PC-9 (cell line): ENCODE results near the gene NDUFA7. TPM values are rescaled to one million over a fixed set of nuclear protein-coding genes. Genes with fewer than 3 reads are reported as not detected.

ENCODE experiments used
- BruUV-seq: library from RNA; stranded (reverse); fragments of 400-500 nt; replicated peaks from 2 replicates; lab custom pipeline; 2021; lab: Mats Ljungman, UMichigan
- CTCF ChIA-PET: fragments of 300-600 bp; sonication (Branson Sonifier 250); formaldehyde crosslinking; loops from one replicate; lab custom pipeline; 2022; ENCODE audit warnings: antibody characterized with exemption; lab: Charles Lee
- POLR2A ChIA-PET: fragments of 300-600 bp; sonication (Branson Sonifier 250); formaldehyde crosslinking; loops from one replicate; lab custom pipeline; 2022; ENCODE audit warnings: antibody characterized with exemption; ENCODE audit not compliant: unreplicated experiment; lab: Charles Lee
- DNase-seq, 2 experiments: peaks; one replicate each; pipeline versions ENCODE4 v3.0.0 to v3.0.0-alpha.2; 2015 to 2022; ENCODE audit warnings: mixed read lengths in 1 of 2
- H2AFZ ChIP-seq: fragments of 200-600 bp; sonication (generic); 2 replicates; pipeline ENCODE4 v1.8.1; 2017; ENCODE audit warnings: antibody characterized with exemption
- H3F3A ChIP-seq: fragments of 200-600 bp; sonication (generic); 2 replicates; pipeline ENCODE4 v1.8.1; 2017; ENCODE audit warnings: antibody characterized with exemption, mild to moderate bottlenecking, low read depth; ENCODE audit not compliant: insufficient read depth
- H3K27ac ChIP-seq: fragments of 200-600 bp; sonication (generic); 2 replicates; pipeline ENCODE4 v1.6.1; 2016; ENCODE audit warnings: mixed run types
- H3K27me3 ChIP-seq: fragments of 200-600 bp; sonication (generic); 2 replicates; pipeline ENCODE4 v1.6.1; 2016; ENCODE audit warnings: low read depth, mixed run types; ENCODE audit not compliant: insufficient read depth
- H3K36me3 ChIP-seq: fragments of 200-600 bp; sonication (generic); 2 replicates; pipeline ENCODE4 v1.6.1; 2016; ENCODE audit warnings: low read depth, mixed run types
- H3K4me1 ChIP-seq: fragments of 200-600 bp; sonication (generic); replicated peaks from 2 replicates; pipeline ENCODE4 v1.6.1; 2016; ENCODE audit warnings: mixed run types; ENCODE audit not compliant: insufficient read depth
- H3K4me2 ChIP-seq: fragments of 200-600 bp; sonication (generic); 2 replicates; pipeline ENCODE4 v1.6.1; 2017; ENCODE audit warnings: mixed run types
- H3K4me3 ChIP-seq: fragments of 200-600 bp; sonication (generic); 2 replicates; pipeline ENCODE4 v1.6.1; 2016; ENCODE audit warnings: mixed run types
- H3K79me2 ChIP-seq: fragments of 200-600 bp; sonication (generic); 2 replicates; pipeline ENCODE4 v1.6.1; 2017; ENCODE audit warnings: low read depth, mixed run types
- H3K9me2 ChIP-seq: fragments of 200-600 bp; sonication (generic); 2 replicates; pipeline ENCODE4 v1.8.1; 2017; ENCODE audit warnings: mild to moderate bottlenecking; ENCODE audit not compliant: insufficient read depth
- H3K9me3 ChIP-seq: fragments of 200-600 bp; sonication (generic); 2 replicates; pipeline ENCODE4 v1.8.1; 2016; ENCODE audit warnings: low read depth; ENCODE audit not compliant: insufficient read depth
- H4K20me1 ChIP-seq: fragments of 200-600 bp; sonication (generic); 2 replicates; pipeline ENCODE4 v1.8.1; 2017; ENCODE audit not compliant: insufficient read depth
- CTCF ChIP-seq: fragments of 200-600 bp; sonication (generic); conservative IDR thresholded peaks from 2 replicates; pipeline ENCODE4 v1.6.1; 2017; ENCODE audit warnings: mixed run types, antibody characterized with exemption, mild to moderate bottlenecking, moderate library complexity
- EZH2 ChIP-seq: fragments of 200-600 bp; sonication (generic); IDR thresholded peaks from 2 replicates; pipeline ENCODE4 v1.8.0; 2017; ENCODE audit warnings: antibody characterized with exemption, low read depth
- intact Hi-C: fragments of 100-400 bp; cut with micrococcal nuclease; formaldehyde crosslinking; loops from one replicate; pipeline ENCODE4 v1.10.0; 2022; ENCODE audit not compliant: unreplicated experiment
- total RNA-seq: library from RNA; stranded (reverse); gene quantifications from 2 replicates; pipeline ENCODE4 v1.2.3, GENCODE V29; 2021

The NDUFA7 gene
- total RNA-seq, 1 experiment from 2014 or later = 61.7 TPM

- Histone ChIP-seq H3K4me1 (peaks cover 44% of the 10 kb centered on the region), H3K9me3 (no peaks in the 10 kb centered on the region), H3K4me2 (no peak overlapping the region), H3K27ac (0 out of 2 replicates have a peak overlapping the region, but pooled peaks have one; percentile 13), H4K20me1 (no peaks in the 10 kb centered on the region), H3K9me2 (no peaks in the 10 kb centered on the region), H2AFZ (no peak overlapping the region), H3K27me3 (no peaks in the 10 kb centered on the region), H3K79me2 (peaks cover 14% of the 10 kb centered on the region), H3F3A (peaks cover 28% of the 10 kb centered on the region; the same call in 1 of the 2 replicates), H3K36me3 (0 out of 2 replicates have a peak, but pooled peaks cover 5% of the 10 kb centered on the region), H3K4me3 (no peak overlapping the region)
- CTCF ChIA-PET = interaction anchor here (0.6 kb wide), 1 partner anchor 155 kb away, joined by 3 read pairs; no protein-coding TSS in a partner anchor
- POLR2A ChIA-PET = no interaction called here
- peak in 1 of 2 experiments; percentile 21 for DNase-seq
- TF ChIP-seq CTCF = no peak
- no peak for TF ChIP-seq EZH2
- no TSS peak for BruUV-seq
- intact Hi-C loops = no loop called here
These were observed 10.7 kb downstream of the NDUFA7 start for GRCh38 chr19:8310342-8311055.

DNA sequence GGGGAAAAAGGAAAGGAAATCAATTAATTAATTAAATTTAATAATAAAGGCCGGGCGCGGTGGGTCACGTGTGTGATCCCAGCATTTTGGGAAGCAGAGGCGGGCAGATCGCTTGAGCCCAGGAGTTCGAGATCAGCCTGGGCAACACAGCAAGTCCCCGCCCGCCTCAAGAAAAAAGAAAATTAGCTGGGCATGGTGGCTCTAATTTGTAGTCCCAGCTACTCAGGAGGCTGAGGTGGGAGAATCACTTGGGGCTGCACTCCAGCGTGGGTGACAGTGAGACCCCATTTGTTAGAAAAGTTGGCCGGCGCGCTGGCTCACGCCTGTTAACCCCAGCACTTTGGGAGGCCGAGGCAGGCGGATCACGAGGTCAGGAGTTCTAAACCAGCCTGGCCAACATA lies 12.3 kb downstream of the NDUFA7 start:
- ChIA-PET CTCF (no interaction called here), POLR2A (interaction anchor here (0.6 kb wide), 1 partner anchor 13 kb away, joined by 3 read pairs; no protein-coding TSS in a partner anchor)
- Histone ChIP-seq H3K4me2 (peak overlapping the region; percentile 90), H3K36me3 (0 out of 2 replicates have a peak, but pooled peaks cover 5% of the 10 kb centered on the region), H3K9me2 (no peaks in the 10 kb centered on the region), H3K27ac (peak overlapping the region; percentile 37), H3K9me3 (no peaks in the 10 kb centered on the region), H4K20me1 (no peaks in the 10 kb centered on the region), H3F3A (peaks cover 38% of the 10 kb centered on the region; the same call in 1 of the 2 replicates), H3K27me3 (no peaks in the 10 kb centered on the region), H3K4me1 (peaks cover 44% of the 10 kb centered on the region), H3K4me3 (peak overlapping the region; percentile 61; the same call in 1 of the 2 replicates), H3K79me2 (peaks cover 14% of the 10 kb centered on the region), H2AFZ (no peak overlapping the region)
- no peak for DNase-seq
- BruUV-seq = no TSS peak
- intact Hi-C loops = no loop called here
- TF ChIP-seq CTCF = no peak
- no peak for TF ChIP-seq EZH2

- Histone ChIP-seq H3K27ac (peak within 1 kb of the TSS; percentile 37), H3F3A (peaks cover 38% of the 10 kb centered on the region; the same call in 1 of the 2 replicates), H3K9me3 (no peaks in the 10 kb centered on the region), H2AFZ (peak within 1 kb of the TSS; percentile 69), H3K27me3 (no peaks in the 10 kb centered on the region), H3K4me2 (peak within 1 kb of the TSS; percentile 90), H3K4me1 (peaks cover 44% of the 10 kb centered on the region), H3K79me2 (peaks cover 14% of the 10 kb centered on the region), H3K4me3 (peak within 1 kb of the TSS; percentile 61), H3K9me2 (no peaks in the 10 kb centered on the region), H4K20me1 (no peaks in the 10 kb centered on the region), H3K36me3 (0 out of 2 replicates have a peak, but pooled peaks cover 5% of the 10 kb centered on the region)
- peak; percentile 78 to 89 for DNase-seq
- intact Hi-C loops = no loop called here
- ChIA-PET POLR2A (interaction anchor here (0.5 to 0.6 kb wide), 2 partner anchors 14 to 364 kb away, joined by 3 to 5 read pairs; no protein-coding TSS in a partner anchor), CTCF (no interaction called here)
- BruUV-seq = TSS peak; percentile 29
- TF ChIP-seq EZH2 = no peak
- TF ChIP-seq CTCF = no peak
These were observed 13.0 kb downstream of the NDUFA7 start, which contains the start of gene CD320 for GRCh38 chr19:8307965-8308866. CD320 (minus strand) TSS chr19:8308358; CDS start chr19:8308290, 68 bp downstream.
